ENCODE results near the gene DGKH. TPM values are rescaled to one million over a fixed set of nuclear protein-coding genes. Genes with fewer than 3 reads are reported as not detected.

The DGKH gene
- total and polyA plus RNA-seq, 11 donors: 1.8 to 13.1 (median 7.4) TPM

GRCh38 chr13:42099962-42100675 is 51.7 kb downstream of the DGKH start:
- Histone ChIP-seq H3K27ac (no peak overlapping the region), H3K4me1 (peaks cover 0 to 28% (median 12%) of the 10 kb centered on the region in 12 donors), H3K27me3 (no peaks in the 10 kb centered on the region), H3K9me3 (peaks cover 0 to 13% (median 3%) of the 10 kb centered on the region in 12 donors), H3K4me3 (no peak overlapping the region), H3K36me3 (no peaks in the 10 kb centered on the region)
- ATAC-seq (no peak), DNase-seq (no peak)
- intact Hi-C loops (cut with DNase I): loop anchor here in 8 of 10 donors (5.0 to 10.0 kb wide), 7 partner anchors 45 to 745 kb away; partner anchors contain the start of gene DGKH (in 3 of the 8)
- no peak for TF ChIP-seq POLR2A (IDR thresholded peaks at IDR 0.05)
- TF ChIP-seq CTCF (IDR thresholded peaks at IDR 0.05): no peak
- 94 to 99% (median 98%) methylated on average over 9 of the region's 9 CpGs for WGBS, 4 donors

GRCh38 chr13:42100960-42101359 is 52.5 kb downstream of the DGKH start:
- no peak for TF ChIP-seq CTCF (IDR thresholded peaks at IDR 0.05)
- TF ChIP-seq POLR2A (IDR thresholded peaks at IDR 0.05): no peak
- Histone ChIP-seq H3K27ac (no peak overlapping the region), H3K9me3 (peaks cover 0 to 13% (median 3%) of the 10 kb centered on the region in 12 donors), H3K4me3 (no peak overlapping the region), H3K36me3 (no peaks in the 10 kb centered on the region), H3K27me3 (no peaks in the 10 kb centered on the region), H3K4me1 (peaks cover 0 to 28% (median 12%) of the 10 kb centered on the region in 12 donors)
- ATAC-seq (no peak), DNase-seq (no peak)
- intact Hi-C loops (cut with DNase I): loop anchor here in 8 of 10 donors (5.0 to 10.0 kb wide), 7 partner anchors 46 to 746 kb away; partner anchors contain the start of gene DGKH (in 3 of the 8)
- 93 to 97% (median 94%) methylated on average over 3 of the region's 3 CpGs for WGBS, 4 donors

- H3K36me3 ChIP-seq: no peaks in the 10 kb centered on the region
- H3K4me1 ChIP-seq: peaks cover 0 to 28% (median 12%) of the 10 kb centered on the region in 12 donors
- H3K27me3 ChIP-seq: no peaks in the 10 kb centered on the region
- TF ChIP-seq CTCF (IDR thresholded peaks at IDR 0.05) (no peak), POLR2A (IDR thresholded peaks at IDR 0.05) (no peak)
- no peak overlapping the region for H3K4me3 ChIP-seq
- DNase-seq (peak in 2 of 5 donors; percentile 29 to 58), ATAC-seq (peak in 3 of 4 donors; percentile 47 to 73 (median 48))
- no peak overlapping the region for H3K27ac ChIP-seq
- WGBS, 4 donors: 41 to 57% (median 51%) methylated on average over 3 of the region's 3 CpGs
- intact Hi-C loops (cut with DNase I): loop anchor here in 8 of 10 donors (5.0 to 10.0 kb wide), 7 partner anchors 47 to 747 kb away; partner anchors contain the start of gene DGKH (in 3 of the 8)
- peaks cover 0 to 13% (median 3%) of the 10 kb centered on the region in 12 donors for H3K9me3 ChIP-seq
These were observed 53.6 kb downstream of the DGKH start for GRCh38 chr13:42101821-42102585.
